K562 (cell line): Measurements from ENCODE around the gene CFL1. TPM values are rescaled to one million over a fixed set of nuclear protein-coding genes. Genes with fewer than 3 reads are reported as not detected.

Source experiments
- CREM ChIP-seq: IDR thresholded peaks from 2 replicates; pipeline ENCODE4 v1.6.1; 2014; ENCODE audit warnings: antibody characterized with exemption, low read depth
- EHMT2 ChIP-seq: fragments of 450-650 bp; IDR thresholded peaks from 2 replicates; pipeline ENCODE4 v1.6.1; 2018; ENCODE audit warnings: antibody characterized with exemption
- FOXA1 ChIP-seq: fragments of 450-650 bp; IDR thresholded peaks from 2 replicates; pipeline ENCODE4 v1.6.1; 2016; ENCODE audit warnings: mild to moderate bottlenecking, borderline replicate concordance
- GTF2A2 ChIP-seq: IDR thresholded peaks from 2 replicates; pipeline ENCODE4 v1.6.1; 2016; ENCODE audit warnings: mild to moderate bottlenecking, missing genetic modification characterization, missing compliant biosample characterization
- IRF2 ChIP-seq: sonication (generic); formaldehyde crosslinking; IDR thresholded peaks from 2 replicates; pipeline ENCODE4 v1.8.1; 2022; ENCODE audit warnings: mild to moderate bottlenecking, missing genetic modification reagents
- NCOA4 ChIP-seq: fragments of 450-650 bp; IDR thresholded peaks from 2 replicates; pipeline ENCODE4 v1.6.1; 2018; ENCODE audit warnings: mild to moderate bottlenecking; ENCODE audit not compliant: partially characterized antibody
- PCBP2 ChIP-seq: fragments of 200-400 bp; formaldehyde crosslinking; IDR thresholded peaks from 2 replicates; pipeline ENCODE4 v1.6.1; 2018; ENCODE audit warnings: low read length, low read depth, mild to moderate bottlenecking, moderate library complexity; ENCODE audit not compliant: poor library complexity, severe bottlenecking
- PREB ChIP-seq: sonication (generic); formaldehyde crosslinking; IDR thresholded peaks from 2 replicates; pipeline ENCODE4 v1.8.1; 2023; ENCODE audit warnings: mild to moderate bottlenecking, missing genetic modification reagents
- SMAD3 ChIP-seq: fragments of 450-650 bp; formaldehyde crosslinking; conservative IDR thresholded peaks from 2 replicates; pipeline ENCODE4 v1.4.0; 2020; ENCODE audit warnings: mild to moderate bottlenecking
- SPI1 ChIP-seq: IDR thresholded peaks from 2 replicates; pipeline ENCODE4 v1.6.1; 2011; ENCODE audit warnings: low read depth, low read length, control low read depth, borderline replicate concordance
- TAF9B ChIP-seq: fragments of 450-650 bp; IDR thresholded peaks from 2 replicates; pipeline ENCODE4 v1.6.1; 2018; ENCODE audit warnings: mild to moderate bottlenecking; ENCODE audit not compliant: partially characterized antibody
- TCF7L2 ChIP-seq: fragments of 150-350 bp; IDR thresholded peaks from 2 replicates; pipeline ENCODE4 v1.6.1; 2016; ENCODE audit warnings: low read depth, mild to moderate bottlenecking, low read length, moderate library complexity
- TOE1 ChIP-seq, 2 experiments: fragments of 450-650 bp in 1 of 2; sonication (generic) in 1 of 2; formaldehyde crosslinking in 1 of 2; IDR thresholded peaks; 2 replicates each; pipeline versions ENCODE4 v1.7.1 to v1.8.0; 2016 to 2022; ENCODE audit warnings: borderline replicate concordance in 2 of 2, mild to moderate bottlenecking in 2 of 2, antibody characterized with exemption in 1 of 2, inconsistent platforms in 1 of 2, low read depth in 1 of 2, missing genetic modification reagents in 1 of 2, moderate library complexity in 1 of 2
- ZNF511 ChIP-seq: sonication (generic); formaldehyde crosslinking; IDR thresholded peaks from 2 replicates; pipeline ENCODE4 v1.8.0; 2022; ENCODE audit warnings: mild to moderate bottlenecking, missing genetic modification reagents
- ZNF644 ChIP-seq: fragments of 200-800 bp; sonication (Bioruptor generic); IDR thresholded peaks from 2 replicates; pipeline ENCODE4 v1.6.1; 2016; ENCODE audit warnings: low read depth, missing genetic modification characterization, missing compliant biosample characterization
- ZNF766 ChIP-seq: fragments of 200-800 bp; sonication (Bioruptor generic); conservative IDR thresholded peaks from 2 replicates; pipeline ENCODE4 v1.6.1; 2016; ENCODE audit warnings: missing genetic modification characterization, missing compliant biosample characterization
- polyA plus RNA-seq, 8 experiments: library from polyadenylated mRNA; depleted of rRNA in 4 of 8; stranded (reverse) in 5 of 8; unstranded in 3 of 8; fragments of >200 nt; fragmentation: Nextera tagmentation in 2 of 8; fragmentation: Illumina TruSeq in 1 of 8; extraction: Ambion mirVana in 2 of 8; extraction: Trizol in 1 of 8; gene quantifications; 2 replicates each; pipeline versions ENCODE4 v1.2.1 to v1.2.3, GENCODE V29; 2011 to 2014; ENCODE audit warnings: inconsistent platforms in 1 of 8, missing spikeins in 1 of 8
- total RNA-seq, 7 experiments: library from RNA; depleted of rRNA in 6 of 7; stranded (reverse); fragments of >200 nt in 6 of 7; fragmentation: Illumina TruSeq in 2 of 7; extraction: Trizol in 2 of 7; gene quantifications; 2 replicates each; pipeline versions ENCODE4 v1.2.1 to v1.2.3, GENCODE V29; 2011 to 2021; ENCODE audit warnings: low replicate concordance in 1 of 7
- TF ChIP-seq, protein P1 (sequence below): fragments of 450-650 bp; IDR thresholded peaks from 2 replicates; pipeline ENCODE4 v1.6.1; 2016; ENCODE audit warnings: missing biosample characterization, missing genetic modification characterization
- TF ChIP-seq, protein P2 (sequence below): fragments of 450-650 bp; formaldehyde crosslinking; IDR thresholded peaks from 2 replicates; pipeline ENCODE4 v1.4.0; 2022; ENCODE audit warnings: mild to moderate bottlenecking, moderate library complexity
- TF ChIP-seq, protein P3 (sequence below): fragments of 450-650 bp; IDR thresholded peaks from 2 replicates; pipeline ENCODE4 v1.6.1; 2018; ENCODE audit not compliant: partially characterized antibody
- TF ChIP-seq, protein P4 (sequence below): fragments of 450-650 bp; formaldehyde crosslinking; IDR thresholded peaks from 2 replicates; pipeline ENCODE4 v1.4.0; 2020; ENCODE audit warnings: mild to moderate bottlenecking

The CFL1 gene
- total and polyA plus RNA-seq, 9 of the 15 experiments (the other 6 are each of a cell fraction or from before 2014, with no cell fraction given): 105 to 1,101 (median 859) TPM

- no peak for TF ChIP-seq CREM
- TF ChIP-seq TCF7L2: no peak
- TF ChIP-seq, protein P1, sequence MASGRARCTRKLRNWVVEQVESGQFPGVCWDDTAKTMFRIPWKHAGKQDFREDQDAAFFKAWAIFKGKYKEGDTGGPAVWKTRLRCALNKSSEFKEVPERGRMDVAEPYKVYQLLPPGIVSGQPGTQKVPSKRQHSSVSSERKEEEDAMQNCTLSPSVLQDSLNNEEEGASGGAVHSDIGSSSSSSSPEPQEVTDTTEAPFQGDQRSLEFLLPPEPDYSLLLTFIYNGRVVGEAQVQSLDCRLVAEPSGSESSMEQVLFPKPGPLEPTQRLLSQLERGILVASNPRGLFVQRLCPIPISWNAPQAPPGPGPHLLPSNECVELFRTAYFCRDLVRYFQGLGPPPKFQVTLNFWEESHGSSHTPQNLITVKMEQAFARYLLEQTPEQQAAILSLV: no peak
- TF ChIP-seq TAF9B: no peak
- TF ChIP-seq, protein P2, sequence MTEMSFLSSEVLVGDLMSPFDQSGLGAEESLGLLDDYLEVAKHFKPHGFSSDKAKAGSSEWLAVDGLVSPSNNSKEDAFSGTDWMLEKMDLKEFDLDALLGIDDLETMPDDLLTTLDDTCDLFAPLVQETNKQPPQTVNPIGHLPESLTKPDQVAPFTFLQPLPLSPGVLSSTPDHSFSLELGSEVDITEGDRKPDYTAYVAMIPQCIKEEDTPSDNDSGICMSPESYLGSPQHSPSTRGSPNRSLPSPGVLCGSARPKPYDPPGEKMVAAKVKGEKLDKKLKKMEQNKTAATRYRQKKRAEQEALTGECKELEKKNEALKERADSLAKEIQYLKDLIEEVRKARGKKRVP (CRISPR knock-in tag): no peak
- no peak for TF ChIP-seq EHMT2
- TF ChIP-seq, protein P3, sequence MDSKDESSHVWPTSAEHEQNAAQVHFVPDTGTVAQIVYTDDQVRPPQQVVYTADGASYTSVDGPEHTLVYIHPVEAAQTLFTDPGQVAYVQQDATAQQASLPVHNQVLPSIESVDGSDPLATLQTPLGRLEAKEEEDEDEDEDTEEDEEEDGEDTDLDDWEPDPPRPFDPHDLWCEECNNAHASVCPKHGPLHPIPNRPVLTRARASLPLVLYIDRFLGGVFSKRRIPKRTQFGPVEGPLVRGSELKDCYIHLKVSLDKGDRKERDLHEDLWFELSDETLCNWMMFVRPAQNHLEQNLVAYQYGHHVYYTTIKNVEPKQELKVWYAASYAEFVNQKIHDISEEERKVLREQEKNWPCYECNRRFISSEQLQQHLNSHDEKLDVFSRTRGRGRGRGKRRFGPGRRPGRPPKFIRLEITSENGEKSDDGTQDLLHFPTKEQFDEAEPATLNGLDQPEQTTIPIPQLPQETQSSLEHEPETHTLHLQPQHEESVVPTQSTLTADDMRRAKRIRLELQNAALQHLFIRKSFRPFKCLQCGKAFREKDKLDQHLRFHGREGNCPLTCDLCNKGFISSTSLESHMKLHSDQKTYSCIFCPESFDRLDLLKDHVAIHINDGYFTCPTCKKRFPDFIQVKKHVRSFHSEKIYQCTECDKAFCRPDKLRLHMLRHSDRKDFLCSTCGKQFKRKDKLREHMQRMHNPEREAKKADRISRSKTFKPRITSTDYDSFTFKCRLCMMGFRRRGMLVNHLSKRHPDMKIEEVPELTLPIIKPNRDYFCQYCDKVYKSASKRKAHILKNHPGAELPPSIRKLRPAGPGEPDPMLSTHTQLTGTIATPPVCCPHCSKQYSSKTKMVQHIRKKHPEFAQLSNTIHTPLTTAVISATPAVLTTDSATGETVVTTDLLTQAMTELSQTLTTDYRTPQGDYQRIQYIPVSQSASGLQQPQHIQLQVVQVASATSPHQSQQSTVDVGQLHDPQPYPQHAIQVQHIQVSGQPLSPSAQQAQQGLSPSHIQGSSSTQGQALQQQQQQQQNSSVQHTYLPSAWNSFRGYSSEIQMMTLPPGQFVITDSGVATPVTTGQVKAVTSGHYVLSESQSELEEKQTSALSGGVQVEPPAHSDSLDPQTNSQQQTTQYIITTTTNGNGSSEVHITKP: no peak
- TF ChIP-seq PCBP2: no peak
- peak; percentile 25; the same call in 1 of the 2 replicates for TF ChIP-seq SPI1
- TF ChIP-seq SMAD3: no peak
- TF ChIP-seq ZNF511: no peak; the same call in none of the 2 replicates
- peak; percentile 17; the same call in 1 of the 2 replicates for TF ChIP-seq ZNF644 (tag)
- TF ChIP-seq, protein P4, sequence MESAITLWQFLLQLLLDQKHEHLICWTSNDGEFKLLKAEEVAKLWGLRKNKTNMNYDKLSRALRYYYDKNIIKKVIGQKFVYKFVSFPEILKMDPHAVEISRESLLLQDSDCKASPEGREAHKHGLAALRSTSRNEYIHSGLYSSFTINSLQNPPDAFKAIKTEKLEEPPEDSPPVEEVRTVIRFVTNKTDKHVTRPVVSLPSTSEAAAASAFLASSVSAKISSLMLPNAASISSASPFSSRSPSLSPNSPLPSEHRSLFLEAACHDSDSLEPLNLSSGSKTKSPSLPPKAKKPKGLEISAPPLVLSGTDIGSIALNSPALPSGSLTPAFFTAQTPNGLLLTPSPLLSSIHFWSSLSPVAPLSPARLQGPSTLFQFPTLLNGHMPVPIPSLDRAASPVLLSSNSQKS (CRISPR knock-in tag): no peak
- TF ChIP-seq GTF2A2 (tag): no peak
- TF ChIP-seq FOXA1: no peak
- no peak for TF ChIP-seq IRF2
- no peak for TF ChIP-seq PREB (CRISPR knock-in tag)
- no peak for TF ChIP-seq NCOA4
- TF ChIP-seq TOE1 (IDR thresholded peaks at IDR 0.05; ENCODE audit: borderline replicate concordance): no peak; the same call in 1 of the 2 replicates
- TF ChIP-seq TOE1 (CRISPR knock-in tag; IDR thresholded peaks at IDR 0.05; ENCODE audit: borderline replicate concordance, low read depth): no peak
- no peak for TF ChIP-seq ZNF766 (CRISPR knock-in tag)
Observed at GRCh38 chr11:65859812-65860277, 1.9 kb upstream of the CFL1 start (continued).
